A549 (cell line): Measurements from ENCODE around the gene TCF12.

Experiments used
- CTCF ChIP-seq: fragments of >200 bp; sonication (Bioruptor Twin); formaldehyde crosslinking; IDR thresholded peaks from 3 replicates; pipeline ENCODE4 v1.5.1; 2016
- EP300 ChIP-seq, 2 experiments: fragments of >200 bp; sonication (Bioruptor Twin); formaldehyde crosslinking; IDR thresholded peaks; 2 replicates in 1 of 2; 3 replicates in 1 of 2; pipeline ENCODE4 v1.6.1; 2016 to 2017
- HDAC2 ChIP-seq: fragments of 200-600 bp; sonication (generic); IDR thresholded peaks from 2 replicates; pipeline ENCODE4 v1.6.1; 2016
- HMGXB4 ChIP-seq: fragments of 250-450 bp; sonication (Bioruptor Pico); IDR thresholded peaks from 2 replicates; pipeline ENCODE4 v1.5.0; 2021; ENCODE audit warnings: mild to moderate bottlenecking, moderate library complexity, borderline replicate concordance
- JUN ChIP-seq, 2 experiments: fragments of >200 bp; sonication (Bioruptor Twin); formaldehyde crosslinking; IDR thresholded peaks; 2 replicates in 1 of 2; 3 replicates in 1 of 2; pipeline ENCODE4 v1.6.1; 2016 to 2017
- MAFK ChIP-seq: fragments of 450-650 bp; IDR thresholded peaks from 2 replicates; pipeline ENCODE4 v1.6.1; 2014; ENCODE audit not compliant: partially characterized antibody
- MAX ChIP-seq: IDR thresholded peaks from 2 replicates; pipeline ENCODE4 v1.6.1; 2012
- PHF8 ChIP-seq: fragments of 200-600 bp; sonication (generic); IDR thresholded peaks from 2 replicates; pipeline ENCODE4 v1.6.1; 2016; ENCODE audit warnings: low read depth, mild to moderate bottlenecking, antibody characterized with exemption, moderate library complexity, borderline replicate concordance
- POLR2A ChIP-seq: IDR thresholded peaks from 2 replicates; pipeline ENCODE4 v1.6.1; 2012; ENCODE audit warnings: mild to moderate bottlenecking, low read length
- RARB ChIP-seq: fragments of 250-450 bp; sonication (Bioruptor Pico); IDR thresholded peaks from 2 replicates; pipeline ENCODE4 v1.8.0; 2021; ENCODE audit warnings: mild to moderate bottlenecking, moderate library complexity
- RFX5 ChIP-seq: fragments of 450-650 bp; IDR thresholded peaks from 2 replicates; pipeline ENCODE4 v1.7.1; 2014; ENCODE audit warnings: antibody characterized with exemption, mild to moderate bottlenecking, moderate library complexity

GRCh38 chr15:57193161-57193560 is 274.7 kb downstream of the TCF12 start:
- TF ChIP-seq CTCF (no peak), HDAC2 (no peak), MAX (no peak), MAFK (no peak), JUN (IDR thresholded peaks at IDR 0.05) (no peak), EP300 (IDR thresholded peaks at IDR 0.05) (no peak), PHF8 (no peak), POLR2A (no peak), HMGXB4 (CRISPR knock-in tag) (no peak), RARB (CRISPR knock-in tag) (no peak), RFX5 (no peak)
